KOPT-K1 (cell line): ENCODE data around the gene RECK.

Experiments used
- H3K27ac ChIP-seq: fragments of 200-600 bp; sonication (generic); 2 replicates; pipeline ENCODE4 v1.5.1; 2016; ENCODE audit warnings: antibody characterized with exemption, mild to moderate bottlenecking, low read depth, low read length; ENCODE audit not compliant: poor library complexity, severe bottlenecking
- H3K36me3 ChIP-seq: fragments of 200-600 bp; sonication (generic); 2 replicates; pipeline ENCODE4 v1.5.1; 2017; ENCODE audit warnings: antibody characterized with exemption, mild to moderate bottlenecking, low read length, moderate library complexity; ENCODE audit not compliant: insufficient read depth
- H3K9me3 ChIP-seq: fragments of 200-600 bp; sonication (generic); 2 replicates; pipeline ENCODE4 v1.5.1; 2017; ENCODE audit warnings: antibody characterized with exemption, low read length, mild to moderate bottlenecking; ENCODE audit not compliant: insufficient read depth, poor library complexity, severe bottlenecking

RECK gene

DNA sequence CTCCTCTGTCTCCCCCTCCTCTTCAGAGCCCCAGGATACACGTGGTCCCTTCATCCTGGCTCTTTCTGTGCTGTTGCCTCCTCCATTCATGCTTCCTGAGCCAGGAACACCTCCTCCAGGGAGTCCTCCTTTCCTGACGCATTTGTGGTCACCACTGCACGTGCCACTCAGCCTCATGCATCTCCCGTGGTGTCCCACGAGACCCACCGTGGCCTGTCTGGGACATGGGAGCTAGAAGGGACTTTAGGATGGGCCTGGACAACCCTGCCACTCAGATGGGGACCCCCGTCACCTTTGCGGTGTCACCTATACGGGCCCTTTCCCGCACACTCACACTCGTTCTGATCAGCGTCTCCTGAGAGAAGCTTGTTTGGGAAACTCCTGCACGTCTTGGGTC is 106.5 kb downstream of the RECK start:
- Histone ChIP-seq H3K36me3 (no peaks in the 10 kb centered on the region), H3K9me3 (no peaks in the 10 kb centered on the region), H3K27ac (peak overlapping the region; percentile 21)

DNA sequence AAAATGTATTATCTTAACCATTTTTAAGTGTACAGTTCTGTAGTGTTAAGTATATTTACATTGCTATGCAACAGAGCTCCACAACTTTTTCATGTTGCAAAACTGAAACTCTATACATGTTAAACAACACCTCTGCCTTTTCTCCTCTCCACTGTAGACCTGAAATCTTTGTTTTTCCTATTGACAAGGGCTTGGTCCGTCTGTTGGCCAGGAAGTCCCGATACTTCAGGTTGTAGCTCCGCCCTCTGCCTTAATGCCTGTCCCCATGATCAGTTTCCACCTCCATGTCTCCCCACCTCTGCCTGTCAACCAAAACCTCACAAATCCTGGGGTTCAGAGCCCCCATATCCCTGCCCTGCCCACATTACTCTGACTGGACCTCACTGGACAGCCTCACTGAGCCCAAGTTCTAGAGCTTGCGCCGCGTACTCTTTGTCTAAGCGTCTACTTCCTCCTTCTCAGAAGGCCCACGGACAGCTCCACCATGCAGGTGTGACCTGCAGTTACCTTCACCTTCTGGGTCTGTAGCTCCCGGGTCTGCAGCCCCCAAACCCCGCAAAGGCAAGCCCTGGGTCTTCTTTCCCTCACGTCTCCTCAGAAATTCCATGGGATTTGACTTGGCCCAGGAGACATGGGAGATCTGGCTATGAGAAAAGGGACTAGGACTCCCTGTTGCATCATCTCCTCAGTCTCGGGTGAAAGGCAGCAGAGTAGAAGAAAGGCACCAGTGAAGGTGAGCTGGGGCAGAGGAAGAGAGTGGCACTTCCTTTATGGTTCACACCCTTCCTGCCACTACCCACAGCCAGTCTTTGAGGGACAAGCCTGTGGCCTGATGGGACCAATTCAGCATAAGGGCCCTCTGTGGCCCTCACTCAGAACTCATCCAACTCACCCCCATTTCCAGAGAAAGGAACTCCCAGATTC is 107.9 kb downstream of the RECK start:
- Histone ChIP-seq H3K27ac (no peak overlapping the region), H3K9me3 (no peaks in the 10 kb centered on the region), H3K36me3 (no peaks in the 10 kb centered on the region)

DNA sequence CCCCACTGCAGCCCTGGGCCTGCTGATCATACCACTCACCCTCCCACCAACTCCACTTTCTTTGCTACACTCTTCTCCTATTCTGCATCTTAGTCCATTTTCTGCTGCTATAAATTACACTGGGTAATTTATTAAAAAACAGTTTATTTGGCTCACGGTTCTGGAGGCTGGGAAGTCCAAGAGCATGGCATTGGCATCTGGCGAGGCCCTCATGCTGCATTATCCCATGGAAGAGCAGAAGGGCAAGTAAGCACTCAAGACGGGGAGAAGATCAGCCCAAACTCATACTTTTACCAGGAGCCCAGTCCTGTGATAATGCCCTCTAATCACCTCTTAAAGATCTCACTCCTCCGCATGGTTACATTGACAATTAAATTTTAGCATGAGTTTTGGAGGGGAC is 109.3 kb downstream of the RECK start:
- H3K36me3 ChIP-seq, result no peaks in the 10 kb centered on the region
- no peak overlapping the region for H3K27ac ChIP-seq
- H3K9me3 ChIP-seq, result no peaks in the 10 kb centered on the region

DNA sequence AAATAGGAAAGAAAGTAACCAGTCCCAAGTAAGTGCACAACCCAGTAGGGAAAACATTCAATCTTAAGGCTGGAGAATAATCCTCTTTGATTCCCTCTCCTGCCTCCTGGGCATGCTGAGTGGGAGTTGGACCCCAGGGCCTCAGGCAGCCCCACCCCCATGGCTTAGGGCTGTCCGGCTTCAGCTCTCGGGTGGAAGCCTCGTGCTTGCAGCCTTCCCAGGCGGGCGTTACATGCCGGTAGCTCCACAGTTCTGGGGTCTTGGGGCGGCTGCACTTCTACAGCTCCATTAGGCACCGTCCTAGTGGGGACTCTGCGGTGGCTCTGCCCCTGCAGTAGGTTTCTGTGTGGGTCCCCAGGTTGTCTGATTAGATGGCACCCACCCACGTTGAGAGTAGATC is 109.9 kb downstream of the RECK start:
- H3K9me3 ChIP-seq, result no peaks in the 10 kb centered on the region
- no peak overlapping the region for H3K27ac ChIP-seq
- no peaks in the 10 kb centered on the region for H3K36me3 ChIP-seq

DNA sequence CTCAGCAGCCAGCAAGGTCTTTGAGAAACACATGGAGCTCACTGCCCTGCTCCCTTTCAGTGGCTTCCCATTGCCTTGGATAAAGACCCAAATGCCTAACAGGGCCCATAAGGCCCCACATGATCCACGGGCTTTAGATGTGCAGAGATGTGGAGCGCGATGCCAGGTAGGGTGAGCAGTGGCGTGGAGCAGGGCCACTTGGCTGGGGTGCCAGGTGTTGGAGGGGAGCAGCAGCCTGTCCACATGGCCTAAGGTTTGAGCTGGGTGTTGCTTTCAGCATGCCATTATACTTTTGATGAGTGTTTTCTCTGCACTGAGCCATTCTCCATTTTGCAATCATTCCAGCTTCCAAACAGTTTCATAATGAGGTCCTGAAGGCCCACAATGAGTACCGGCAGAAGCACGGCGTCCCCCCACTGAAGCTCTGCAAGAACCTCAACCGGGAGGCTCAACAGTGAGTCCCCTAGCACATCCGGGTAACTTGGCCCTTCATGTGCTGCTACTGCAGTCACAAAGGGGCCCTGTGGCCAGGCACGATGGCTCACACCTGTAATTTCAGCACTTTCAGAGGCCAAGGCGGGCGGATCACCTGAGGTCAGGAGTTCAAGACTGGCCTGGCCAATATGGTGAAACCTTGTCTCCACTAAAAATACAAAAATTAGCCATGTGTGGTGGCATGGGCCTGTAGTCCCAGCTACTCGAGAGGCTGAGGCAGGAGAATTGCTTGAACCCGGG is 110.9 kb downstream of the RECK start:
- Histone ChIP-seq H3K36me3 (no peaks in the 10 kb centered on the region), H3K27ac (no peak overlapping the region), H3K9me3 (no peaks in the 10 kb centered on the region)

DNA sequence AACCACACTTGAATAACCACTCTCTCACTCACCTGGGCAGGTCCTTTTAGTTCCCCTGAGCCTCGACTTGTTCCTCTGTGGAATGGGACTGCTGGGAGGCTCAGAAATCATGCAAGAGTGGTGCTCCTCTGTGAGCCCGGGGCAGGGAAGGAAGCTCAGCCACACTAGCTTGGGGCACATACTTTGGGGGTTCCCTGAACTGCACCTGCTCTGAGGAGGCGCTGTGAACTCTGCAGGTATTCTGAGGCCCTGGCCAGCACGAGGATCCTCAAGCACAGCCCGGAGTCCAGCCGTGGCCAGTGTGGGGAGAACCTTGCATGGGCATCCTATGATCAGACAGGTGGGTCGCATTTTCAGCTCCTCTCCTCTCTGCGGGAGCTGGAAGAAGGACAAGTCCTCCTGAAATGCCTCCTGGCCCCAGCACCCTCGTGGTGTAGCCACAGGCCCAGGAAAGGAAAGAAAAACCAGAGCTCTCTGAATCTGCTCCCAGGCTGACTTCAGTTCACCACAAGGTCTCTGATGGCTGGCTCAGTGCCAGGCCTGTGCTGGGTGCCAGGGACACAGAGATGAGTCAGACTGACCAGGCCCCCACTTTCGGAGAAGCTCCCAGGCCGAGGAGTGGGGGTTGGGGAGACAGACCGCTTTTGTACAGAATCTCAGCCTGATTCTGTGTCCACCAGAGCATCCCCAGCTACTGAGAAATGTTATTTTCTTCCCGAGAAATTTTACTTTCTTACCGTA is 111.8 kb downstream of the RECK start:
- Histone ChIP-seq H3K27ac (no peak overlapping the region), H3K9me3 (no peaks in the 10 kb centered on the region), H3K36me3 (no peaks in the 10 kb centered on the region)

DNA sequence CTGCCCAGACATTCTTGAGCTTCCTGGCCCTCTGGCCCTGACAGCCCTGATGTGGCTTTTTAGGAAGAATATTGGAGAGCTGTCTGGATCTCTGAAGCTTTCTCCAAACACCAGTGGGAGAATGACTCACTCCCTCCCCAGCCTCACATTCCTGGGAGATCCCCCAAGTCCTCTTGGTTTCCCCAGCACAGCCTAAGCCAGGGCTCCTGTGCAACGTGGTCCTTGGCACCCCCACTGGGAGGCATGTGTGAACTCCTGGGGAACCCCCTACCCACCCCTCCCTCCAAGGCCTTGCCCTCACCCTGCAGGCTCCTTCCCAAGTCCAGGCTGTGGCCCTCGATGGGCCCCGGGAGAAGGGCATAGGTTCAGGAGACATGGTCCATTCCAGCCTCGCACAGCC is 112.5 kb downstream of the RECK start:
- H3K9me3 ChIP-seq, result no peaks in the 10 kb centered on the region
- no peak overlapping the region for H3K27ac ChIP-seq
- no peaks in the 10 kb centered on the region for H3K36me3 ChIP-seq

DNA sequence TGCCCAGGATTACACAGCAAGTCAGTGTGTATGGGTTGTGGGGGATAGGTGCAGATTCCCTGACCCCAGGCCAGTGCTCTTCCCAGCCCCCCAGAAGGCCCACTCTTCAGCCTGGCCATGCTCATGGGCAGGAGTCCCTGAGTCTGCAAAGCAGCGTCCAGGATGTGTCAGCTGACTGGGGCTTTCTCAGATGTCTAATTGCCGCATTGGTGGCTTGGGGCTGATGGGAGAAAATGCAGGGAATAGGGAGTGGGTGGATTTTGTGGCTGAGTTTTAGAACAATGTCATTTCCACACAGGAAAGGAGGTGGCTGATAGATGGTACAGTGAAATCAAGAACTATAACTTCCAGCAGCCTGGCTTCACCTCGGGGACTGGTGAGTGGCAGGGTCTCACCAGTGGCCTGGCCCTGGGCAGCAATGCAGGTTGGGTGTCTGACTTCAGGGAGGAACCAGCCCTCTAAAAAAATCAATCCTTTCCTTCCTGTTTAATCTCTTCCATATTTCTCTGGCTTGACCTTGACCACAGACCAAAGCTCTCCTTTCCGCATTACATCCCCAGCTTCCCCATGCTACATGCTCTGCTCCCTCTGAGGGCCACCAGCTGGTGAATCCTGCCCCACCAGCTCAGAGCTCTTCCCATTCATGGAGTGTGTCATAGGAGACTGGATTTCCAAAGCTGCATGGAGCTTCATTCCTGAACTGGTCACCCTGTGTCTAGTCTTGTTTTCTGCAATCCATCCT is 114.0 kb downstream of the RECK start:
- no peaks in the 10 kb centered on the region for H3K36me3 ChIP-seq
- peak overlapping the region; percentile 83 for H3K27ac ChIP-seq
- no peaks in the 10 kb centered on the region for H3K9me3 ChIP-seq

DNA sequence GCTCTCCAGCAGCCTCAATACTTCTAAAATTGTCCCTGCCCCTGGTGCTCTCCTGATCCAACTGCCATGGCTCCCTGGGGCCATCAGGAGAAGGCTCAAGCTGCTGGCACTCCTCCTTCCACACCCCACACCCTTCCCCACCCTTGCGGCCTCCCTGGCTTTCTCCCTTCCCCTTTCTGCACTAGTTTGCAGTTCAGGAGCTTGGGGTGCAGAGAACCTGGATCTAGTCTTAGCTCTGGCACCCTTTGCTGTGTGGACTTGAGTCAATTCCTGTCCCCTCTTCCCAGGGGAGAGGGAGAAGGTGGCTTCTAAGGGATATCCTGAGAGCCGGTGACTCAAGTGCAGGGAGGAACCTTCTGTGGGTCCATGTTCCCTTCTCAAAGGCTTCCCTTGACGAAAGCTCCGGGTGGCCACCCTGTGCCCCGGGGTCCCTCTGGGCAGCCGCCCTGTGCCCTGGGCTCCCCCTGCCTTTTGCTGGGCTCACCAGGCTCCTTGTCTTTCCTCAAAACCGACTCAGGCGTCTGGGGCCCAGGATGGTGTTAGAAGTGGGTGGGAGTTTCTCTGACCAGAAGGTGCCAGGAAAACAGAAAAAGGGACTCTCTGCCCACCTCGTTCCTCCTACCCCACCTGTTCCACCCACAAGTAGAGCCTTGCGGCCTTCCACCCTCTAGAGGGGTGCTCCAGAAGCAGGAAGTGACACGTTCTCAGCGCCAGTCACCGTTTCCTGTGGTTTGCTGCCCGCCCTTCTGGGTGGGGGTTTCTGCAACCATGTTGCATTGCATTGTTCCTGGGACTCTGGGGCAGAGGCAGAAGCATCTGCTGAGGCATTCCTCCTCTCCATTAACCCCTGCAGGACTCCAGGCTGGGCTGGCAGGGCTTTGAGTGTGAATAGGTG is 114.8 kb downstream of the RECK start:
- Histone ChIP-seq H3K36me3 (no peaks in the 10 kb centered on the region), H3K27ac (peak overlapping the region; percentile 83), H3K9me3 (peaks cover 3% of the 10 kb centered on the region)

DNA sequence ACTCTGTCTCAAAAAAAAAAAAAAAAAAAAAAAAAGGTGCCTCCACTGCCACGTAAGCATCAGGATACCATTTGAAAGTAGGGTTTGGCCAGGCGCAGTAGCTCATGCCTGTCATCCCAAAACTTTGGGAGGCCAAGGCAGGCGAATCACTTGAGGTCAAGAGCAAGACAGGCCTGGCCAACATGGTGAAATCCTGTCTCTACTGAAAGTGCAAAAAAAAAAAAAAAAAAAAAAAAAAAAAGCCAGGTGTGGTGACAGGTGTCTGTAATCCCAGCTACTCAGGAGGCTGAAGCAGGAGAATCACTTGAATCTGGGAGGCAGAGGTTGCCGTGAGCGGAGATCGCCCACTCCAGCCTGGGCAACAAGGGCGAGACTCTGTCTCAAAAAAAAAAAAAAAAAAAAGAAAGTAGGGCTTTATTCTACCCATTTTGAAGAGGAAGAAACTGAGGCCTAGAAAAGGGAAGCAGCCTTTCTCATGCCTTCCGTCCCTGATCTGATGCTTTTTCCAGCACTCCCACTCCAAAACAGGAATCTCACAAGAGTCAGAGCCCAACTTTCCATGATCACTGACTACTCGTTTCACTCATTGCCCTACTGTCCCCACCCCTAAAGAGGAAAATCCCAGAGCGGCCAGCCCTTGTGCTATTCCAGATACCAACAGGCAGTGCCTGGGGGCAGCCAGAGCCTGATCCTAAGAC is 116.2 kb downstream of the RECK start:
- Histone ChIP-seq H3K9me3 (peaks cover 6% of the 10 kb centered on the region), H3K36me3 (no peaks in the 10 kb centered on the region), H3K27ac (peak overlapping the region; percentile 83)

DNA sequence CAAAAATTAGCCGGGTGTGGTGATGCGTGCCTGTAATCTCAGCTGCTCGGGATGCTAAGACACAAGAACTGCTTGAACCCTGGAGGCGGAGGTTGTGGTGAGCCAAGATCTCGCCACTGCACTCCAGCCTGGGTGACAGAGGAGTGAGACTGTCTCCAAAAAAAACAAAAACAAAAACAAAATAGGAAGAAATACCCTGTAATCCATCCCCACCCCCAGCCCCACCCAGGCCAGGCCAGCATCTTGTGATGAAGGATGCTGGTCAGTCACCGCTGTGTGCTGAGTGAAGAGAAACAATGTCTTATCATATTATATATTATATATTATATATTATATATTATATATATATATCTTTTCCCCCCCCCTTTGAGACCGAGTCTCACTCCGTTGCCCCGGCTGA is 117.0 kb downstream of the RECK start:
- Histone ChIP-seq H3K36me3 (no peaks in the 10 kb centered on the region), H3K9me3 (peaks cover 6% of the 10 kb centered on the region), H3K27ac (no peak overlapping the region)

DNA sequence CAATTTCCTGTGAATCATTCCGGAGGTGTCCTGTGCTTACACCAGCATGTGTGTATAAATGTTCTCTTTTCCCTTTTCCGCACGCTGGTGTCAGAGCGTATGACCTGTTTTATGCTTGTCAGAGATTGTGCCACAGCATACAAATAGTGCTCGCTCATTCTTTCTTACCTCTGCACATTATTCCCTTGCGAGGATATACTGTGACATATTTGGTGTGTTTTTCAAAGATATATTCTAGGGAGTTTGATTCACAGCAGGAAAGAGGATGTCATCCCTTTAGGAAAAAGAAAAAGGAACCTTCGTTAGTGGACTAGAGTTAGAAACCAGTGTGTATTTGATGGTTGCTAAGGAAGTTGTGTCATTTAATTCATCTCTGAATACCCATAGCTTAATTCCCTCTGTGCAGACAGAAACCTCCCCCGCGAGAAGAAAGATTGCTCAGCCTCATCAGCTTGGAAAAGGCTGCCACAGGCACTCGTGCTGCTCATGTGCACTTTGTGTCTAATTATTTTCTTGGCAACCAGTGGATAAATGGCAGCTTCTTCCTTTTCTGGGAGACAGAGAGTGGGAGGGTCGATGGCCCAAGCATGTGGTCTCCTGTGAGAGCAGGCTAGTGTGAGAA is 117.7 kb downstream of the RECK start:
- no peaks in the 10 kb centered on the region for H3K36me3 ChIP-seq
- H3K9me3 ChIP-seq, result peaks cover 6% of the 10 kb centered on the region
- H3K27ac ChIP-seq, result no peak overlapping the region

DNA sequence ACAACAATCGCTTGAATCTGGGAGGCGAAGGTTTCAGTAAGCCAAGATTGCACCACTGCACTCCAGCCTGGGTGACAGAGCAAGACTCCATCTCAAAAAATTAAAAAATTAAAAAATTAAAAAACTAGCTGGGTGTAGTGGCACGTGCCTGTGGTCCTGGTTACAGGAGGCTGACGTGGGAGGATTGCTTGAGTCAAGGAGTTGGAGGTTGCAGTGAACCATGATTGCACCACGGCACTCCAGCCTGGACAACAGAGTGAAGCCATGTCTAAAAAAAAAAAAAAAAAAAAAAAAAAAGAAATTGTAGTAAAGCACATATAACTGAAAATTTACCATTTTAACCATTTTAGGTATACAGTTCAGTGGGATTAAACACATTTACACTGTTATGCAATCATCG is 119.4 kb downstream of the RECK start:
- no peak overlapping the region for H3K27ac ChIP-seq
- peaks cover 6% of the 10 kb centered on the region for H3K9me3 ChIP-seq
- H3K36me3 ChIP-seq, result no peaks in the 10 kb centered on the region
